Measurements from ENCODE around the gene IRS1.

- TF ChIP-seq, protein P1, sequence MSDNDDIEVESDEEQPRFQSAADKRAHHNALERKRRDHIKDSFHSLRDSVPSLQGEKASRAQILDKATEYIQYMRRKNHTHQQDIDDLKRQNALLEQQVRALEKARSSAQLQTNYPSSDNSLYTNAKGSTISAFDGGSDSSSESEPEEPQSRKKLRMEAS (IDR thresholded peaks at IDR 0.05): no peak
- TF ChIP-seq RAD21 (IDR thresholded peaks at IDR 0.05; ENCODE audit: low read depth) (no peak), REST (IDR thresholded peaks at IDR 0.05; ENCODE audit: low read depth) (no peak), EP300 (IDR thresholded peaks at IDR 0.05; ENCODE audit: borderline replicate concordance) (no peak), CEBPB (IDR thresholded peaks at IDR 0.05) (no peak), CREB1 (IDR thresholded peaks at IDR 0.05; ENCODE audit: low read depth) (no peak), FOXM1 (IDR thresholded peaks at IDR 0.05; ENCODE audit: borderline replicate concordance, low read depth) (no peak), TAF1 (IDR thresholded peaks at IDR 0.05; ENCODE audit: low read depth) (no peak), YY1 (IDR thresholded peaks at IDR 0.05; ENCODE audit: low read depth) (no peak), EGR1 (IDR thresholded peaks at IDR 0.05) (no peak), NFIC (IDR thresholded peaks at IDR 0.05) (no peak)
Observed at GRCh38 chr2:226692521-226693126, 107.0 kb downstream of the IRS1 start.

All from Ishikawa (cell line).